ENCODE measurements around the gene SKOR1. TPM values are rescaled to one million over a fixed set of nuclear protein-coding genes. Genes with fewer than 3 reads are reported as not detected.

SKOR1 gene
- total RNA-seq, 1 experiment from 2014 or later: 0.81 TPM

GRCh38 chr15:67884009-67884408 is 58.7 kb downstream of the SKOR1 start:
- RAD21 ChIA-PET (ENCODE audit: low non-redundant PET in 1 of 2, low total read pairs in 2 of 2, uncharacterized antibody in 2 of 2, unreplicated experiment in 2 of 2): no interaction called here
- POLR2A ChIA-PET: no interaction called here
- no peaks in the 10 kb centered on the region for H3K79me2 ChIP-seq (ENCODE audit: insufficient read depth, low read length)
- ATAC-seq (0 out of 2 replicates have a peak, but pooled peaks have one; percentile 2), DNase-seq (ENCODE audit: low read depth, low spot score) (no peak)
- no peak for TF ChIP-seq SIN3A (IDR thresholded peaks at IDR 0.05; ENCODE audit: low read depth)
- no peak for TF ChIP-seq ELF1 (IDR thresholded peaks at IDR 0.05; ENCODE audit: borderline replicate concordance, low read depth)
- no peak for TF ChIP-seq EZH2 (IDR thresholded peaks at IDR 0.05)
- TF ChIP-seq JUND (IDR thresholded peaks at IDR 0.05): no peak
- no peak for TF ChIP-seq CEBPB (IDR thresholded peaks at IDR 0.05; ENCODE audit: low read depth)
- TF ChIP-seq ZFX (IDR thresholded peaks at IDR 0.05): no peak
- no peak for TF ChIP-seq SRF (IDR thresholded peaks at IDR 0.05; ENCODE audit: low read depth)
- no peak for TF ChIP-seq REST (IDR thresholded peaks at IDR 0.05; ENCODE audit: low read depth)
- TF ChIP-seq POLR2AphosphoS5 (IDR thresholded peaks at IDR 0.05; ENCODE audit: low read depth, low read length): no peak
- no peak for TF ChIP-seq EZH2phosphoT487 (IDR thresholded peaks at IDR 0.05; ENCODE audit: borderline replicate concordance)
- TF ChIP-seq RAD21 (IDR thresholded peaks at IDR 0.05; ENCODE audit: low read depth): no peak
- TF ChIP-seq POLR2A (IDR thresholded peaks at IDR 0.05; ENCODE audit: borderline replicate concordance, extremely low read depth, insufficient read depth, insufficient read length): no peak
- TF ChIP-seq YY1 (IDR thresholded peaks at IDR 0.05; ENCODE audit: extremely low read depth, insufficient replicate concordance, low read depth, low read length): no peak
- no peak for TF ChIP-seq SP1 (IDR thresholded peaks at IDR 0.05; ENCODE audit: low read depth)
- no peak for TF ChIP-seq TCF7L2 (IDR thresholded peaks at IDR 0.05; ENCODE audit: borderline replicate concordance, extremely low read depth, insufficient read depth, insufficient read length)
- no peak for TF ChIP-seq ATF3 (IDR thresholded peaks at IDR 0.05)
- no TSS peak for BruUV-seq (replicated peaks)
- intact Hi-C loops (cut with micrococcal nuclease): no loop called here
- peaks cover 14 to 17% of the 10 kb centered on the region in 2 experiments for H3K4me1 ChIP-seq (ENCODE audit: control insufficient read depth in 1 of 2, insufficient read depth in 2 of 2, low read length in 2 of 2)
- no peaks in the 10 kb centered on the region for H3K27me3 ChIP-seq (ENCODE audit: insufficient read depth, low read length)
- peak overlapping the region; percentile 11; the same call in 1 of the 2 replicates for H3K27ac ChIP-seq (ENCODE audit: low read depth, low read length)
- peak overlapping the region; percentile 91 for H2AFZ ChIP-seq (ENCODE audit: low read depth, low read length, poor library complexity, severe bottlenecking)
- no peaks in the 10 kb centered on the region for H4K20me1 ChIP-seq (ENCODE audit: insufficient read depth)
- peak overlapping the region in 1 of 2 experiments; percentile 66; a peak in 2 of 4 replicates for H3K4me3 ChIP-seq (replicated peaks in 1 of 2; ENCODE audit: low read depth in 1 of 2, low read length in 2 of 2)
- no peaks in the 10 kb centered on the region for H3K36me3 ChIP-seq (ENCODE audit: control insufficient read depth in 1 of 2, insufficient read depth in 2 of 2, low read length in 2 of 2)
- H3K9me2 ChIP-seq (ENCODE audit: insufficient read depth): no peaks in the 10 kb centered on the region
- peak overlapping the region; percentile 62 for H3K9ac ChIP-seq (ENCODE audit: low read length)
- CTCF ChIA-PET: no interaction called here
- H3K9me3 ChIP-seq (ENCODE audit: control insufficient read depth in 1 of 2, insufficient read depth in 1 of 2, low read depth in 1 of 2, low read length in 2 of 2): no peaks in the 10 kb centered on the region
- H3K4me2 ChIP-seq (ENCODE audit: low read length): peak overlapping the region; percentile 96

Other genes with a start within 250 kb of the SKOR1 start
- not detected for gene RNU6-1, start 14.5 kb downstream of the SKOR1 start, total RNA-seq (2021; ENCODE audit: unreplicated experiment)
- gene PIAS1, start 228.8 kb downstream of the SKOR1 start, total RNA-seq (2021; ENCODE audit: unreplicated experiment): 25.9 TPM

All from HCT116 (cell line).